ENCODE results near the gene KRTAP10-1. TPM values are rescaled to one million over a fixed set of nuclear protein-coding genes. Genes with fewer than 3 reads are reported as not detected.

The KRTAP10-1 gene
- total and polyA plus RNA-seq, 2 of the 13 experiments (the other 11 are each of a cell fraction or from before 2014, with no cell fraction given), result not detected

GRCh38 chr21:44514746-44515358, 25.1 kb downstream of the KRTAP10-1 start (continued):
- TF ChIP-seq ZNF430 (CRISPR knock-in tag; IDR thresholded peaks at IDR 0.05) (no peak), TERF1 (CRISPR knock-in tag; IDR thresholded peaks at IDR 0.05) (no peak), NFKB2 (CRISPR knock-in tag; IDR thresholded peaks at IDR 0.05; ENCODE audit: borderline replicate concordance) (no peak)

GRCh38 chr21:44514218-44514520, 25.8 kb downstream of the KRTAP10-1 start:
- no peak overlapping the region for H3K9ac ChIP-seq (ENCODE audit: insufficient read depth, low read depth, low read length)
- H3K79me2 ChIP-seq (ENCODE audit: insufficient read depth, low read length), result no peaks in the 10 kb centered on the region
- H3K27ac ChIP-seq (ENCODE audit: extremely low read length, insufficient read depth, low read length), result no peak overlapping the region
- H3K4me3 ChIP-seq (replicated peaks in 1 of 3; ENCODE audit: insufficient read depth in 1 of 3, low read depth in 2 of 3, low read length in 3 of 3), result no peak overlapping the region
- intact Hi-C loops (cut with micrococcal nuclease; ENCODE audit: unreplicated experiment) (loop anchor here (2.0 to 5.0 kb wide), 2 partner anchors 228 to 279 kb away; no protein-coding TSS in a partner anchor), in situ Hi-C loops (cut with HindIII; ENCODE audit: extremely low pct_ligation_motif_present, low pct_unique_long_range_greater_than_20kb) (no loop called here)
- BruUV-seq (replicated peaks), result no TSS peak
- peaks cover 10 to 11% of the 10 kb centered on the region in 2 experiments; a peak in 4 of 5 replicates for H3K36me3 ChIP-seq (replicated peaks in 1 of 2; ENCODE audit: control insufficient read depth in 1 of 2, insufficient read depth in 2 of 2, low read length in 2 of 2)
- DNase-seq (ENCODE audit: low spot score) (no peak), FAIRE-seq (no peak), ATAC-seq (no peak)
- TF ChIP-seq HMGXB3 (CRISPR knock-in tag; IDR thresholded peaks at IDR 0.05; ENCODE audit: borderline replicate concordance) (no peak), HNRNPL (IDR thresholded peaks at IDR 0.05; ENCODE audit: low read depth, low read length) (0 out of 2 replicates have a peak, but pooled peaks have one; percentile 9), AGO2 (optimal IDR thresholded peaks at IDR 0.05; ENCODE audit: low read depth, low read length) (peak; percentile 38), CEBPZ (IDR thresholded peaks at IDR 0.05; ENCODE audit: low read length) (no peak), POLR2AphosphoS2 (IDR thresholded peaks at IDR 0.05; ENCODE audit: low read depth, low read length) (peak; percentile 27; the same call in 1 of the 2 replicates), AGO1 (IDR thresholded peaks at IDR 0.05; ENCODE audit: low read depth, low read length, poor library complexity, severe bottlenecking) (peak; percentile 59)
- H3K4me2 ChIP-seq (ENCODE audit: low read depth, low read length), result no peak overlapping the region
- H3K27me3 ChIP-seq (ENCODE audit: control insufficient read depth in 1 of 2, insufficient read depth in 2 of 2, low read length in 2 of 2), result no peaks in the 10 kb centered on the region
- POLR2A ChIA-PET, result interaction anchor here (1.2 to 3.8 kb wide), 3 partner anchors 8 to 399 kb away, joined by 4 to 49 read pairs (median 4); no protein-coding TSS in a partner anchor
- H3K4me1 ChIP-seq (ENCODE audit: insufficient read depth, low read length), result peaks cover 67% of the 10 kb centered on the region
- CTCF ChIA-PET (ENCODE audit: low intra/inter-chr PET ratio, low total read pairs), result no interaction called here
- 88% methylated on average over 3 of the region's 7 CpGs for WGBS (ENCODE audit: low lambda C conversion rate)
- H4K20me1 ChIP-seq (ENCODE audit: insufficient read depth, low read length), result no peaks in the 10 kb centered on the region
- H3K9me3 ChIP-seq (ENCODE audit: low read length), result no peaks in the 10 kb centered on the region
- H2AFZ ChIP-seq (ENCODE audit: low read length), result no peak overlapping the region

All from HepG2 (cell line).